LNCaP clone FGC (cell line): ENCODE data around the gene ZCCHC14.
"Not testable (repeated sequence)": the region's sequence is repeated elsewhere in the genome, so short reads cannot be mapped to it uniquely, and the experiment has no call there.

Source experiments
- DNase-seq: peaks from one replicate; pipeline ENCODE4 v3.0.0-alpha.2; 2011; ENCODE audit warnings: low read depth
- H3K4me3 ChIP-seq: 2 replicates; pipeline ENCODE4 v1.5.1; 2011; ENCODE audit warnings: mild to moderate bottlenecking, low read depth, low read length, control low read depth
- TF ChIP-seq, protein P1 (sequence below): IDR thresholded peaks from 2 replicates; pipeline ENCODE4 v1.5.1; 2012; ENCODE audit warnings: mild to moderate bottlenecking; ENCODE audit not compliant: control insufficient read depth, insufficient read depth; ENCODE audit errors: extremely low read depth

ZCCHC14 gene

DNA sequence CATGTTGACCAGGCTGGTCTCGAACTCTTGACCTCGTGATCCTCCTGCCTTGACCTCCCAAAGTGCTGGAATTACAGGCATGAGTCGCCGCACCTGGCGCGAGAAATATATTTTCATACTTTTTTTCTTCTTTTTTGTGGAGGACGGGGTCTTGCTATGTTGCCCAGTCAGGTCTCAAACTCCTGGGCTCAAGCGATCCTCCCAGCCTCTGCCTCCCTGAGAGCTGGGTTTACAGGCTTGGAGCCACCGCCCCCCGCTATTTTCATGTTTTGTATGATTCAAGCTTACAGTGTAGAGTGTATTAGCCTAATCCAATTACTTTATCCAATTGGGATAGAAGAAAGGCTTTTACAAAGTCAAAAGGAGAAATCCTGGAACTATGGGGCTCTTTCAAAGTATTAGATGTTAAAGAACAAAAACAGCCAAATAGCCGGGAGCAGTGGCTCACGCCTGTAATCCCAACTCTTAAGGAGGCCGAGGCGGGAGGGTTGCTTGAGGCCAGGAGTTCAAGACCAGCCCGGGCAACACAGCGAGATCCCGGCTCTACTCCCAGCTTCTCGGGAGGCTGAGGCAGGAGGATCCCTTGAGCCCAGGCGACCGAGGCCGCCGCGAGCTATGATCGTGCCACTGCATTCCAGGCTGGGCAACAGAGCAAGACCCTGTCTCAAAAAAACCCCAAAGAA, 102.0 kb downstream of the ZCCHC14 start:
- H3K4me3 ChIP-seq = peak overlapping the region; percentile 69
- TF ChIP-seq, protein P1, sequence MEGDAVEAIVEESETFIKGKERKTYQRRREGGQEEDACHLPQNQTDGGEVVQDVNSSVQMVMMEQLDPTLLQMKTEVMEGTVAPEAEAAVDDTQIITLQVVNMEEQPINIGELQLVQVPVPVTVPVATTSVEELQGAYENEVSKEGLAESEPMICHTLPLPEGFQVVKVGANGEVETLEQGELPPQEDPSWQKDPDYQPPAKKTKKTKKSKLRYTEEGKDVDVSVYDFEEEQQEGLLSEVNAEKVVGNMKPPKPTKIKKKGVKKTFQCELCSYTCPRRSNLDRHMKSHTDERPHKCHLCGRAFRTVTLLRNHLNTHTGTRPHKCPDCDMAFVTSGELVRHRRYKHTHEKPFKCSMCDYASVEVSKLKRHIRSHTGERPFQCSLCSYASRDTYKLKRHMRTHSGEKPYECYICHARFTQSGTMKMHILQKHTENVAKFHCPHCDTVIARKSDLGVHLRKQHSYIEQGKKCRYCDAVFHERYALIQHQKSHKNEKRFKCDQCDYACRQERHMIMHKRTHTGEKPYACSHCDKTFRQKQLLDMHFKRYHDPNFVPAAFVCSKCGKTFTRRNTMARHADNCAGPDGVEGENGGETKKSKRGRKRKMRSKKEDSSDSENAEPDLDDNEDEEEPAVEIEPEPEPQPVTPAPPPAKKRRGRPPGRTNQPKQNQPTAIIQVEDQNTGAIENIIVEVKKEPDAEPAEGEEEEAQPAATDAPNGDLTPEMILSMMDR = no peak
- no peak for DNase-seq

DNA sequence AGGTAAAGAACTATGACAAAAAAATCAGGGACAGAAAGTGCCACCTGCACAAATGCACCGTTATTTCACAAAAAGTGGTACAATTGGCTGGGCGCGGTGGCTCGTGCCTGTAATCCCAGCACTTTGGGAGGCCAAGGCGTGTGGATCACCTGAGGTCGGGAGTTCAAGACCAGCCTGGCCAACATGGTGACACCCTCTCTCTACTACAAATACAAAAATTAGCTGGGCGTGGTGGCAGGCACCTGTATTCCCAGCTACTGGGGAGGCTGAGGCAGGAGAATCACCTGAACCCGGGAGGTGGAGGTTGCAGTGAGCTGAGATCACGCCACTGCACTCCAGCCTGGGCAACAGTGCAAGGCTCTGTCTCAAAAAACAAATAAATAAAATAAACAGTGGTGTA, 102.9 kb downstream of the ZCCHC14 start:
- not testable (repeated sequence) for H3K4me3 ChIP-seq, DNase-seq

DNA sequence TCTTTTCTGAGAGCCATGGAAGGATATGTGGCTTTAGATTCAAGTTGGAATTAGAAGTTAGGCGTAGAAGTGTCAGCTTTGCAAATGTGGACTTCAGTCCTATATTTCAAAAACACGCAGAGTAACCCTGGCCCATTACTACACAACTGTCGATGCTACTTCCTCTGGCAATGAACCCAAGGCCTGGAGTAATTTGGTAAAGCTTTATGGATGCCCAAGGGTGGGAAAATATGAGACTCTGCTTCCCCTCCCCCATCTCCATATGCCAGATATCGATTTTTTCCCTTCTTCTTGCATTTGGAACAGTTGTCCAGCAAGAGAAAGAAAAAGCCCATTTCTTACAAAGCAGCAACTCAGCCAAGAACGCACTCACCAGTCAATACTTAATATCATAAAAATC, 103.6 kb downstream of the ZCCHC14 start:
- TF ChIP-seq, protein P1 = no peak
- no peak overlapping the region for H3K4me3 ChIP-seq
- DNase-seq = no peak

GRCh38 chr16:87388818-87389134, 104.0 kb downstream of the ZCCHC14 start:
- TF ChIP-seq, protein P1 = no peak
- 0 out of 2 replicates have a peak overlapping the region, but pooled peaks have one; percentile 19 for H3K4me3 ChIP-seq
- DNase-seq = no peak

- peak; percentile 99 for DNase-seq
- TF ChIP-seq, protein P1 = no peak
- H3K4me3 ChIP-seq = peak overlapping the region; percentile 19; the same call in 1 of the 2 replicates
Observed at GRCh38 chr16:87387942-87388817, 104.6 kb downstream of the ZCCHC14 start.

DNA sequence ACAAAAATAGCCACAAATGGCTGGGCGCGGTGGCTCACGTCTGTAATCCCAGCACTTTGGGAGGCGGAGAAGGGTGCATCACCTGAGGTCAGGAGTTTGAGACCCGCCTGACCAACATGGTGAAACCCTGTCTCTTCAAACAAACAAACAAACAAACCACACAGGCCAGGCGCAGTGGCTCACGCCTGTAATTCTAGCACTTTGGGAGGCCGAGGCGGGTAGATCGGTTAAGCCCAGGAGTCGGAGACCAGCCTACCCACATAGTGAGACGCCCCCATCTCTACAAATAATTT, 108.0 kb downstream of the ZCCHC14 start:
- not testable (repeated sequence) for DNase-seq, H3K4me3 ChIP-seq

GRCh38 chr16:87384162-87384874, 108.5 kb downstream of the ZCCHC14 start:
- peak overlapping the region; percentile 77 for H3K4me3 ChIP-seq
- TF ChIP-seq, protein P1 = no peak
- no peak for DNase-seq
